Liver (tissue), 9 donors: ENCODE data around the gene SH3RF3. TPM values are rescaled to one million over a fixed set of nuclear protein-coding genes. Genes with fewer than 3 reads are reported as not detected.
"Not testable (repeated sequence)": the region's sequence is repeated elsewhere in the genome, so short reads cannot be mapped to it uniquely, and the experiment has no call there.

ENCODE experiments used
- DNase-seq: peaks from one replicate; pipeline ENCODE4 v3.0.0-alpha.2; 2017; ENCODE audit warnings: low spot score
- H3K27ac ChIP-seq, 2 donors: one replicate each; pipeline ENCODE4 v1.7.0; 2013; ENCODE audit warnings: inconsistent platforms in 2 of 2, low read length in 2 of 2, control low read depth in 1 of 2, low read depth in 1 of 2, mild to moderate bottlenecking in 1 of 2
- H3K27me3 ChIP-seq, 4 donors: one replicate each; pipeline versions ENCODE4 v1.6.1 to v1.7.0; 2013; ENCODE audit warnings: low read length in 3 of 4, inconsistent platforms in 1 of 4, mild to moderate bottlenecking in 1 of 4, moderate library complexity in 1 of 4; ENCODE audit not compliant: control insufficient read depth in 4 of 4, insufficient read depth in 4 of 4
- H3K36me3 ChIP-seq, 4 donors: one replicate each; pipeline versions ENCODE4 v1.6.1 to v1.7.0; 2013; ENCODE audit warnings: low read length in 3 of 4, mild to moderate bottlenecking in 3 of 4, low read depth in 1 of 4, moderate library complexity in 1 of 4; ENCODE audit not compliant: control insufficient read depth in 4 of 4, insufficient read depth in 3 of 4
- H3K4me1 ChIP-seq, 4 donors: one replicate each; pipeline versions ENCODE4 v1.6.1 to v1.7.0; 2013; ENCODE audit warnings: low read length in 3 of 4, mild to moderate bottlenecking in 3 of 4, moderate library complexity in 1 of 4; ENCODE audit not compliant: control insufficient read depth in 4 of 4, insufficient read depth in 4 of 4
- H3K4me3 ChIP-seq, 3 donors: one replicate each; pipeline versions ENCODE4 v1.6.1 to v1.7.0; 2013; ENCODE audit warnings: low read length in 3 of 3, control low read depth in 1 of 3, low read depth in 1 of 3, mild to moderate bottlenecking in 1 of 3
- H3K9ac ChIP-seq, 2 donors: one replicate each; pipeline ENCODE4 v1.7.0; 2013; ENCODE audit warnings: low read length in 2 of 2, mild to moderate bottlenecking in 2 of 2, moderate library complexity in 2 of 2, control low read depth in 1 of 2, low read depth in 1 of 2
- H3K9me3 ChIP-seq, 4 donors: one replicate each; pipeline versions ENCODE4 v1.6.1 to v1.7.0; 2013; ENCODE audit warnings: low read length in 3 of 4; ENCODE audit not compliant: control insufficient read depth in 4 of 4
- ATF3 ChIP-seq: IDR thresholded peaks from 2 replicates; pipeline ENCODE4 v1.6.1; 2016; ENCODE audit warnings: antibody characterized with exemption
- FOXA2 ChIP-seq: IDR thresholded peaks from 2 replicates; pipeline ENCODE4 v1.6.1; 2016; ENCODE audit warnings: antibody characterized with exemption
- GABPA ChIP-seq, 2 donors: IDR thresholded peaks in 1 of 2; conservative IDR thresholded peaks in 1 of 2; 2 replicates each; pipeline ENCODE4 v1.6.1; 2016; ENCODE audit warnings: antibody characterized with exemption in 2 of 2, mild to moderate bottlenecking in 1 of 2, moderate library complexity in 1 of 2
- HNF4A ChIP-seq, 2 donors: conservative IDR thresholded peaks; 2 replicates each; pipeline ENCODE4 v1.6.1; 2016; ENCODE audit warnings: antibody characterized with exemption in 2 of 2, mild to moderate bottlenecking in 2 of 2
- HNF4G ChIP-seq: IDR thresholded peaks from 2 replicates; pipeline ENCODE4 v1.6.1; 2016; ENCODE audit warnings: antibody characterized with exemption
- JUND ChIP-seq, 2 donors: IDR thresholded peaks; 2 replicates each; pipeline ENCODE4 v1.6.1; 2016; ENCODE audit warnings: antibody characterized with exemption in 2 of 2
- MAX ChIP-seq: IDR thresholded peaks from 2 replicates; pipeline ENCODE4 v1.6.1; 2016; ENCODE audit warnings: antibody characterized with exemption
- NR2F2 ChIP-seq: IDR thresholded peaks from 2 replicates; pipeline ENCODE4 v1.6.1; 2016; ENCODE audit warnings: antibody characterized with exemption
- RAD21 ChIP-seq, 2 donors: IDR thresholded peaks; 2 replicates each; pipeline ENCODE4 v1.6.1; 2016; ENCODE audit warnings: antibody characterized with exemption in 2 of 2, mild to moderate bottlenecking in 2 of 2
- REST ChIP-seq: IDR thresholded peaks from 2 replicates; pipeline ENCODE4 v1.6.1; 2016; ENCODE audit warnings: antibody characterized with exemption, mild to moderate bottlenecking
- RXRA ChIP-seq, 2 donors: IDR thresholded peaks; 2 replicates each; pipeline ENCODE4 v1.6.1; 2017 to 2018; ENCODE audit warnings: antibody characterized with exemption in 2 of 2, mild to moderate bottlenecking in 1 of 2
- TAF1 ChIP-seq: conservative IDR thresholded peaks from 2 replicates; pipeline ENCODE4 v1.6.1; 2016; ENCODE audit warnings: antibody characterized with exemption, mild to moderate bottlenecking
- YY1 ChIP-seq: IDR thresholded peaks from 2 replicates; pipeline ENCODE4 v1.6.1; 2016; ENCODE audit warnings: antibody characterized with exemption, mild to moderate bottlenecking
- ZBTB33 ChIP-seq: IDR thresholded peaks from 2 replicates; pipeline ENCODE4 v1.6.1; 2016; ENCODE audit warnings: antibody characterized with exemption
- WGBS: extraction: QIAGEN DNeasy Blood & Tissue Kit; methylation state at CpG from one replicate; pipeline ENCODE4 v1.1.7; 2013; 5-methylcytosine and 5-hydroxymethylcytosine counted together
- polyA plus RNA-seq, 2 donors: library from polyadenylated mRNA; stranded (reverse) in 1 of 2; unstranded in 1 of 2; fragments of 200-250 nt in 1 of 2; fragments of >200 nt in 1 of 2; fragmentation: Nextera tagmentation in 1 of 2; extraction: Ambion mirVana in 1 of 2; gene quantifications; one replicate each; pipeline versions ENCODE4 v1.2.1 to v1.2.3, GENCODE V29; 2013 to 2015
- total RNA-seq, 2 donors: library from RNA; depleted of rRNA; stranded (reverse); fragments of >200 nt; gene quantifications; one replicate each; pipeline ENCODE4 v1.2.3, GENCODE V29; 2014
- donor health status: healthy.
- donor health status: healthy.
- donor health status: healthy.
- donor health status: healthy.
- donor health status: healthy.

Gene SH3RF3
- total and polyA plus RNA-seq, 4 donors: 0.11 to 1.0 (median 0.54) TPM

- Histone ChIP-seq H3K9me3 (no peaks in the 10 kb centered on the region), H3K9ac (no peak overlapping the region), H3K27ac (no peak overlapping the region), H3K4me3 (no peak overlapping the region), H3K27me3 (no peaks in the 10 kb centered on the region), H3K4me1 (peaks cover 4 to 23% (median 15%) of the 10 kb centered on the region in 4 donors), H3K36me3 (no peaks in the 10 kb centered on the region)
- WGBS: 93% methylated on average over 16 of the region's 16 CpGs
- TF ChIP-seq RAD21 (IDR thresholded peaks at IDR 0.05): no peak
- no peak for TF ChIP-seq ATF3
- no peak for TF ChIP-seq REST
- TF ChIP-seq MAX: no peak
- no peak for TF ChIP-seq NR2F2
- TF ChIP-seq TAF1: no peak
- no peak for DNase-seq
These were observed 93.9 kb downstream of the SH3RF3 start for GRCh38 chr2:109222825-109223471.

GRCh38 chr2:109223490-109223889 is 94.5 kb downstream of the SH3RF3 start:
- no peak overlapping the region for H3K27ac ChIP-seq
- WGBS: 94% methylated on average over 8 of the region's 8 CpGs
- no peak overlapping the region for H3K4me3 ChIP-seq

GRCh38 chr2:109224341-109224740 is 95.3 kb downstream of the SH3RF3 start:
- WGBS: 93% methylated on average over 8 of the region's 8 CpGs
- H3K4me1 ChIP-seq: peaks cover 2 to 13% (median 6%) of the 10 kb centered on the region in 4 donors
- not testable (repeated sequence) for H3K27me3 ChIP-seq, H3K4me3 ChIP-seq, H3K9ac ChIP-seq, H3K27ac ChIP-seq, H3K36me3 ChIP-seq, DNase-seq, H3K9me3 ChIP-seq

More at GRCh38 chr2:109223490-109223889, 94.5 kb downstream of the SH3RF3 start:
- Histone ChIP-seq H3K9ac (no peak overlapping the region), H3K9me3 (no peaks in the 10 kb centered on the region), H3K4me1 (peaks cover 4 to 18% (median 11%) of the 10 kb centered on the region in 4 donors), H3K36me3 (no peaks in the 10 kb centered on the region), H3K27me3 (no peaks in the 10 kb centered on the region)
- no peak for DNase-seq
- TF ChIP-seq RAD21 (IDR thresholded peaks at IDR 0.05) (no peak), GABPA (IDR thresholded peaks at IDR 0.05 in 1 of 2, conservative IDR thresholded peaks at IDR 0.05 in 1 of 2) (no peak), RXRA (IDR thresholded peaks at IDR 0.05) (no peak), FOXA2 (no peak), YY1 (no peak), ZBTB33 (no peak), ATF3 (no peak), NR2F2 (no peak), JUND (IDR thresholded peaks at IDR 0.05) (no peak), HNF4G (no peak), TAF1 (no peak), MAX (no peak), HNF4A (conservative IDR thresholded peaks at IDR 0.05) (no peak)
